NCI-H510A (cell line): ENCODE measurements around the gene FBXW8.

Experiments
- DNase-seq: peaks from one replicate; lab custom pipeline; 2025; lab: John Stamatoyannopoulos, UW

Gene FBXW8

GRCh38 chr12:117023998-117024960, 113.5 kb downstream of the FBXW8 start:
- no peak for DNase-seq

- no peak for DNase-seq
Measured at GRCh38 chr12:117024961-117025480, 114.3 kb downstream of the FBXW8 start.

GRCh38 chr12:117025481-117026151, 114.9 kb downstream of the FBXW8 start:
- DNase-seq: peak; percentile 65

GRCh38 chr12:117026343-117026742, 115.6 kb downstream of the FBXW8 start:
- DNase-seq: no peak

- DNase-seq: no peak
Measured at GRCh38 chr12:117026921-117027250, 116.1 kb downstream of the FBXW8 start.

- no peak for DNase-seq
Measured at GRCh38 chr12:117027251-117028086, 116.7 kb downstream of the FBXW8 start.

- DNase-seq: no peak
Measured at GRCh38 chr12:117028254-117028653, 117.5 kb downstream of the FBXW8 start.

GRCh38 chr12:117030187-117030900, 119.6 kb downstream of the FBXW8 start:
- DNase-seq: no peak

- no peak for DNase-seq
Measured at GRCh38 chr12:117031843-117032592, 121.3 kb downstream of the FBXW8 start.

GRCh38 chr12:117032593-117033381, 122.0 kb downstream of the FBXW8 start:
- peak; percentile 60 for DNase-seq

GRCh38 chr12:117033382-117034221, 122.9 kb downstream of the FBXW8 start:
- DNase-seq: peak; percentile 74

- DNase-seq: no peak
Measured at GRCh38 chr12:117034249-117034648, 123.5 kb downstream of the FBXW8 start.

- no peak for DNase-seq
Measured at GRCh38 chr12:117034701-117035151, 124.0 kb downstream of the FBXW8 start.

GRCh38 chr12:117035287-117035686, 124.5 kb downstream of the FBXW8 start:
- no peak for DNase-seq

- DNase-seq: peak; percentile 95
Measured at GRCh38 chr12:117036046-117036445, 125.3 kb downstream of the FBXW8 start.

GRCh38 chr12:117036547-117036946, 125.8 kb downstream of the FBXW8 start:
- no peak for DNase-seq

- DNase-seq: no peak
Measured at GRCh38 chr12:117037289-117038022, 126.7 kb downstream of the FBXW8 start.

- no peak for DNase-seq
Measured at GRCh38 chr12:117038023-117038680, 127.4 kb downstream of the FBXW8 start.
